SK-N-SH (cell line): Measurements from ENCODE around the gene TDP1. TPM values are rescaled to one million over a fixed set of nuclear protein-coding genes. Genes with fewer than 3 reads are reported as not detected.

Experiments used
- CTCF ChIA-PET: fragments of 300-600, 350-600 bp; formaldehyde crosslinking; extraction: SDS; loops from one replicate; lab custom pipeline; 2021; lab: Yijun Ruan, JAX
- POLR2A ChIA-PET: fragments of 350-600 bp; sonication (Branson Sonifier 250); formaldehyde crosslinking; extraction: SDS; loops from one replicate; lab custom pipeline; 2020; ENCODE audit warnings: antibody characterized with exemption, inconsistent platforms; lab: Yijun Ruan, JAX
- DNase-seq: peaks from one replicate; pipeline ENCODE4 v3.0.0; 2012
- H2AFZ ChIP-seq: fragments of 200-600 bp; sonication (generic); 2 replicates; pipeline ENCODE4 v1.8.1; 2016; ENCODE audit warnings: antibody characterized with exemption, mild to moderate bottlenecking, low read depth
- H3F3A ChIP-seq: fragments of 200-600 bp; sonication (generic); replicated peaks from 2 replicates; pipeline ENCODE3; 2016; ENCODE audit warnings: antibody characterized with exemption, mild to moderate bottlenecking; ENCODE audit not compliant: insufficient read depth
- H3K27ac ChIP-seq, 2 experiments: fragments of 200-500 bp in 1 of 2; fragments of 200-600 bp in 1 of 2; sonication (Bioruptor generic) in 1 of 2; sonication (generic), shearing (Covaris generic) in 1 of 2; 2 replicates each; pipeline versions ENCODE4 v1.5.1 to v1.6.1; 2014 to 2016; ENCODE audit warnings: low read depth in 2 of 2, inconsistent platforms in 1 of 2, low read length in 1 of 2, mild to moderate bottlenecking in 1 of 2, mixed read lengths in 1 of 2
- H3K27me3 ChIP-seq: fragments of 200-600 bp; sonication (generic), shearing (Covaris generic); 2 replicates; pipeline ENCODE4 v1.6.1; 2016; ENCODE audit warnings: mixed run types; ENCODE audit not compliant: insufficient read depth
- H3K36me3 ChIP-seq, 2 experiments: fragments of 200-500 bp in 1 of 2; fragments of 200-600 bp in 1 of 2; sonication (Bioruptor generic) in 1 of 2; sonication (generic) in 1 of 2; replicated peaks in 1 of 2; 2 replicates each; pipeline versions ENCODE3 to v1.5.1; 2014 to 2016; ENCODE audit warnings: low read length in 1 of 2, mild to moderate bottlenecking in 1 of 2; ENCODE audit not compliant: insufficient read depth in 2 of 2, control insufficient read depth in 1 of 2
- H3K4me1 ChIP-seq, 2 experiments: fragments of 200-500 bp in 1 of 2; fragments of 200-600 bp in 1 of 2; sonication (Bioruptor generic) in 1 of 2; sonication (generic), shearing (Covaris generic) in 1 of 2; 2 replicates each; pipeline versions ENCODE4 v1.5.1 to v1.6.1; 2014 to 2016; ENCODE audit warnings: low read depth in 1 of 2, low read length in 1 of 2, mixed run types in 1 of 2; ENCODE audit not compliant: insufficient read depth in 2 of 2, control insufficient read depth in 1 of 2
- H3K4me2 ChIP-seq: fragments of 200-600 bp; sonication (generic), shearing (Covaris generic); 2 replicates; pipeline ENCODE4 v1.6.1; 2017; ENCODE audit warnings: mixed run types
- H3K4me3 ChIP-seq, 2 experiments: fragments of 200-500 bp in 1 of 2; fragments of 200-600 bp in 1 of 2; sonication (Bioruptor generic) in 1 of 2; sonication (generic), shearing (Covaris generic) in 1 of 2; 2 replicates each; pipeline versions ENCODE4 v1.5.1 to v1.8.1; 2014 to 2016; ENCODE audit warnings: low read depth in 2 of 2, inconsistent platforms in 1 of 2, low read length in 1 of 2, mild to moderate bottlenecking in 1 of 2, mixed read lengths in 1 of 2, moderate library complexity in 1 of 2
- H3K79me2 ChIP-seq: fragments of 200-600 bp; sonication (generic); 2 replicates; pipeline ENCODE4 v1.8.1; 2017; ENCODE audit warnings: mild to moderate bottlenecking; ENCODE audit not compliant: insufficient read depth
- H3K9ac ChIP-seq: fragments of 200-600 bp; sonication (generic); 2 replicates; pipeline ENCODE4 v1.6.1; 2017; ENCODE audit warnings: mixed run types
- H3K9me2 ChIP-seq: fragments of 200-600 bp; sonication (generic); 2 replicates; pipeline ENCODE4 v1.6.1; 2017; ENCODE audit warnings: mixed run types
- H3K9me3 ChIP-seq: fragments of 200-600 bp; sonication (generic); 2 replicates; pipeline ENCODE4 v1.6.1; 2017; ENCODE audit warnings: mixed run types, mild to moderate bottlenecking, moderate library complexity
- H4K20me1 ChIP-seq: fragments of 200-600 bp; sonication (generic); 2 replicates; pipeline ENCODE4 v1.6.1; 2017; ENCODE audit warnings: mild to moderate bottlenecking, mixed run types; ENCODE audit not compliant: insufficient read depth
- CHD2 ChIP-seq: fragments of 150-350 bp; IDR thresholded peaks from 2 replicates; pipeline ENCODE4 v1.6.1; 2018; ENCODE audit warnings: low read length; ENCODE audit not compliant: partially characterized antibody
- ELF1 ChIP-seq: IDR thresholded peaks from 2 replicates; pipeline ENCODE4 v1.4.0; 2012
- FOXJ3 ChIP-seq: sonication (generic); formaldehyde crosslinking; IDR thresholded peaks from 2 replicates; pipeline ENCODE4 v1.5.1; 2020; ENCODE audit warnings: mild to moderate bottlenecking, missing genetic modification reagents
- FOXM1 ChIP-seq: IDR thresholded peaks from 2 replicates; pipeline ENCODE4 v1.4.0; 2012; ENCODE audit warnings: low read depth, mild to moderate bottlenecking
- GABPA ChIP-seq: IDR thresholded peaks from 2 replicates; pipeline ENCODE4 v1.4.0; 2012; ENCODE audit warnings: low read depth, mild to moderate bottlenecking
- GATA2 ChIP-seq: sonication (generic); formaldehyde crosslinking; IDR thresholded peaks from 2 replicates; pipeline ENCODE4 v1.5.0; 2020; ENCODE audit warnings: mild to moderate bottlenecking, missing genetic modification reagents
- JUND ChIP-seq: IDR thresholded peaks from 2 replicates; pipeline ENCODE4 v1.4.0; 2012
- MEF2A ChIP-seq: IDR thresholded peaks from 2 replicates; pipeline ENCODE4 v1.4.0; 2012; ENCODE audit warnings: low read depth, borderline replicate concordance
- POLR2AphosphoS5 ChIP-seq: IDR thresholded peaks from 2 replicates; pipeline ENCODE4 v1.6.1; 2012; ENCODE audit warnings: low read depth, low read length
- REST ChIP-seq: IDR thresholded peaks from 2 replicates; pipeline ENCODE4 v1.6.1; 2012; ENCODE audit warnings: mild to moderate bottlenecking, low read depth, low read length, moderate library complexity
- RXRA ChIP-seq: IDR thresholded peaks from 2 replicates; pipeline ENCODE4 v1.4.0; 2012; ENCODE audit warnings: low read depth, mild to moderate bottlenecking, borderline replicate concordance
- SMC3 ChIP-seq: IDR thresholded peaks from 2 replicates; pipeline ENCODE4 v1.6.1; 2012; ENCODE audit warnings: low read depth, low read length, improper control_type of control experiment
- USF2 ChIP-seq: fragments of 150-350 bp; IDR thresholded peaks from 2 replicates; pipeline ENCODE4 v1.6.1; 2017; ENCODE audit warnings: antibody characterized with exemption, low read length, low read depth, borderline replicate concordance
- ZBTB33 ChIP-seq: IDR thresholded peaks from 2 replicates; pipeline ENCODE4 v1.4.0; 2012; ENCODE audit warnings: low read depth, borderline replicate concordance
- WGBS: methylation state at CpG from one replicate; pipeline ENCODE4 v1.1.6; 2017; ENCODE audit warnings: low lambda C conversion rate; 5-methylcytosine and 5-hydroxymethylcytosine counted together
- polyA plus RNA-seq, 3 experiments: library from polyadenylated mRNA; depleted of rRNA; stranded (reverse); fragments of >200 nt; gene quantifications; 2 replicates each; pipeline ENCODE4 v1.2.3, GENCODE V29; 2012

Gene TDP1
- polyA plus RNA-seq, 1 of the 3 experiments (the other 2 are of a cell fraction) = 14.5 TPM

- H3K79me2 ChIP-seq = peaks cover 64% of the 10 kb centered on the region; the same call in 1 of the 2 replicates
- no peak for DNase-seq
- no peak overlapping the region for H3K4me2 ChIP-seq
- peaks cover 16% of the 10 kb centered on the region for H3F3A ChIP-seq
- CTCF ChIA-PET = interaction anchor here (0.8 to 12.3 kb wide), 4 partner anchors 13 to 275 kb away, joined by 4 to 112 read pairs (median 12); no protein-coding TSS in a partner anchor
- peaks cover 3% of the 10 kb centered on the region; the same call in 1 of the 2 replicates for H4K20me1 ChIP-seq
- peaks cover 38 to 42% of the 10 kb centered on the region in 2 experiments for H3K36me3 ChIP-seq
- H3K9me3 ChIP-seq = no peaks in the 10 kb centered on the region
- 96% methylated on average over 3 of the region's 3 CpGs for WGBS
- H2AFZ ChIP-seq = no peak overlapping the region
- POLR2A ChIA-PET = no interaction called here
- no peaks in the 10 kb centered on the region for H3K9me2 ChIP-seq
- H3K27me3 ChIP-seq = no peaks in the 10 kb centered on the region
- TF ChIP-seq FOXJ3 (CRISPR knock-in tag) (no peak), USF2 (no peak), GABPA (no peak), JUND (no peak), CHD2 (no peak), GATA2 (CRISPR knock-in tag) (no peak), POLR2AphosphoS5 (no peak), RXRA (no peak), FOXM1 (no peak), MEF2A (no peak), SMC3 (no peak), ELF1 (no peak), REST (no peak), ZBTB33 (no peak)
- H3K4me1 ChIP-seq = peaks cover 4 to 7% of the 10 kb centered on the region in 2 experiments; a peak in 2 of 4 replicates
- H3K27ac ChIP-seq = no peak overlapping the region
- H3K9ac ChIP-seq = no peak overlapping the region
- no peak overlapping the region for H3K4me3 ChIP-seq
These were observed 4.2 kb downstream of the TDP1 start for GRCh38 chr14:89959853-89960445.
